Psoas muscle (tissue), 8 donors: ENCODE data around the gene RPLP2. TPM values are rescaled to one million over a fixed set of nuclear protein-coding genes. Genes with fewer than 3 reads are reported as not detected.

ENCODE experiments used
- ATAC-seq, 4 donors: fragments of 200-7000 bp; cut with Tn5 transposase; one replicate each; pipeline ENCODE4 v1.9.1; 2020; ENCODE audit warnings: moderate library complexity in 3 of 4, mild to moderate bottlenecking in 2 of 4
- DNase-seq, 2 donors: peaks; one replicate each; pipeline ENCODE4 v3.0.0-alpha.2; 2020
- H3K27ac ChIP-seq: fragments of 200-600 bp; one replicate; pipeline ENCODE4 v1.8.0; 2022
- H3K27me3 ChIP-seq, 3 donors: fragments of 200-600 bp in 1 of 3; one replicate each; pipeline versions ENCODE4 v1.6.1 to v1.8.0; 2013 to 2022; ENCODE audit warnings: low read length in 2 of 3, mild to moderate bottlenecking in 2 of 3, moderate library complexity in 1 of 3; ENCODE audit not compliant: insufficient read depth in 3 of 3
- H3K36me3 ChIP-seq, 2 donors: fragments of 200-600 bp in 1 of 2; one replicate each; pipeline versions ENCODE4 v1.6.1 to v1.8.0; 2013 to 2022; ENCODE audit warnings: low read depth in 1 of 2, mild to moderate bottlenecking in 1 of 2, moderate library complexity in 1 of 2; ENCODE audit not compliant: insufficient read depth in 1 of 2
- H3K4me1 ChIP-seq: fragments of 200-600 bp; one replicate; pipeline ENCODE4 v1.8.0; 2022
- H3K4me3 ChIP-seq: fragments of 200-600 bp; one replicate; pipeline ENCODE4 v1.8.0; 2022; ENCODE audit warnings: mild to moderate bottlenecking
- H3K9me3 ChIP-seq: fragments of 200-600 bp; one replicate; pipeline ENCODE4 v1.8.0; 2022
- WGBS, 3 donors: extraction: QIAGEN DNeasy Blood & Tissue Kit; methylation state at CpG; one replicate each; pipeline versions ENCODE4 v1.1.6 to v1.1.7; 2013; 5-methylcytosine and 5-hydroxymethylcytosine counted together
- intact Hi-C, 2 donors: fragments of 100-400 bp; cut with DNase I; formaldehyde crosslinking; loops; one replicate each; pipeline versions ENCODE4 v1.11.0 to v1.14.2; 2022
- polyA plus RNA-seq, 3 donors: library from polyadenylated mRNA; stranded (reverse); fragments of 200-250 nt; gene quantifications; one replicate each; pipeline ENCODE4 v1.2.3, GENCODE V29; 2013
- total RNA-seq, 4 donors: library from RNA; stranded (reverse); fragmentation: NEBNext Ultra II Directional in 2 of 4; extraction: Animal tissue kit (Norgen Biotek cat#: 25700) in 2 of 4; gene quantifications; one replicate each; pipeline versions ENCODE4 v1.2.1 to v1.2.4, GENCODE V29; 2021 to 2023
- TF ChIP-seq, protein P1 (sequence below): fragments of 200-600 bp; IDR thresholded peaks from one replicate; pipeline ENCODE4 v1.8.0; 2022; ENCODE audit warnings: antibody characterized with exemption
- donor health status: healthy with polysubstance abuse.
- donor health status: DM: no; HTN: no; CAD: no; lungs with moderate emphysema.
- donor health status: Bipolar disorder and iron deficiency.
- donor health status: healthy.
- donor health status: DM: yes; HTN: yes; CAD: no.
- donor health status: DM: no; HTN: no; CAD: no.
- donor health status: DM: no; HTN: no; CAD: no.
- donor health status: DM: yes; HTN: yes; CAD: no.

Gene RPLP2
- total and polyA plus RNA-seq, 7 donors, result 779 to 1,781 (median 1,246) TPM

DNA sequence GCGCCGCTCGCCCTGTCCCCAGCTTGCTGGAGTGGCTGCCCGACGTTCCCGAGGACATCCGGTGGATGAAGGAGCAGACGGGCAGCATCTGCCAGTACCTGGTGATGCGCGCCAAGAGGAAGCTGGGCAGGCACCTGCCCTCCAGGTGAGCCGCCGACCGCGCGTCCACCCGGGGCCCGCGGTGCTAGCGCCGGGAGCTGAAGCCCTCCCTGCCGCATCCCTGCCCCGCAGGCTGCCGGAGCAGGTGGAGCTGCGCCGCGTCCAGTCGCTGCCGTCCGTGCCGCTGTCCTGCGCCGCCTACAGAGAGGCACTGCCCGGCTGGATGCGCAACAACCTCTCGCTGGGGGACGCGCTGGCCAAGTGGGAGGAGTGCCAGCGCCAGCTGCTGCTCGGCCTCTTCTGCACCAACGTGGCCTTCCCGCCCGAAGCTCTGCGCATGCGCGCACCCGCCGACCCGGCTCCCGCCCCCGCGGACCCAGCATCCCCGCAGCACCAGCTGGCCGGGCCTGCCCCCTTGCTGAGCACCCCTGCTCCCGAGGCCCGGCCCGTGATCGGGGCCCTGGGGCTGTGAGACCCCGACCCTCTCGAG lies 14.6 kb downstream of the RPLP2 start:
- WGBS, 3 donors, result 53 to 56% (median 54%) methylated on average over 48 to 59 of the region's 59 CpGs
- peak; percentile 63 to 83 for DNase-seq
- Histone ChIP-seq H3K4me3 (no peak overlapping the region), H3K27ac (peak overlapping the region; percentile 55), H3K36me3 (peaks cover 0 to 43% of the 10 kb centered on the region in 2 donors), H3K4me1 (peaks cover 47% of the 10 kb centered on the region), H3K9me3 (no peaks in the 10 kb centered on the region), H3K27me3 (peaks cover 0 to 25% (median 7%) of the 10 kb centered on the region in 3 donors)
- TF ChIP-seq, protein P1, sequence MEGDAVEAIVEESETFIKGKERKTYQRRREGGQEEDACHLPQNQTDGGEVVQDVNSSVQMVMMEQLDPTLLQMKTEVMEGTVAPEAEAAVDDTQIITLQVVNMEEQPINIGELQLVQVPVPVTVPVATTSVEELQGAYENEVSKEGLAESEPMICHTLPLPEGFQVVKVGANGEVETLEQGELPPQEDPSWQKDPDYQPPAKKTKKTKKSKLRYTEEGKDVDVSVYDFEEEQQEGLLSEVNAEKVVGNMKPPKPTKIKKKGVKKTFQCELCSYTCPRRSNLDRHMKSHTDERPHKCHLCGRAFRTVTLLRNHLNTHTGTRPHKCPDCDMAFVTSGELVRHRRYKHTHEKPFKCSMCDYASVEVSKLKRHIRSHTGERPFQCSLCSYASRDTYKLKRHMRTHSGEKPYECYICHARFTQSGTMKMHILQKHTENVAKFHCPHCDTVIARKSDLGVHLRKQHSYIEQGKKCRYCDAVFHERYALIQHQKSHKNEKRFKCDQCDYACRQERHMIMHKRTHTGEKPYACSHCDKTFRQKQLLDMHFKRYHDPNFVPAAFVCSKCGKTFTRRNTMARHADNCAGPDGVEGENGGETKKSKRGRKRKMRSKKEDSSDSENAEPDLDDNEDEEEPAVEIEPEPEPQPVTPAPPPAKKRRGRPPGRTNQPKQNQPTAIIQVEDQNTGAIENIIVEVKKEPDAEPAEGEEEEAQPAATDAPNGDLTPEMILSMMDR, result no peak
- peak in 2 of 4 donors; percentile 16 to 25 for ATAC-seq
- intact Hi-C loops, result no loop called here

DNA sequence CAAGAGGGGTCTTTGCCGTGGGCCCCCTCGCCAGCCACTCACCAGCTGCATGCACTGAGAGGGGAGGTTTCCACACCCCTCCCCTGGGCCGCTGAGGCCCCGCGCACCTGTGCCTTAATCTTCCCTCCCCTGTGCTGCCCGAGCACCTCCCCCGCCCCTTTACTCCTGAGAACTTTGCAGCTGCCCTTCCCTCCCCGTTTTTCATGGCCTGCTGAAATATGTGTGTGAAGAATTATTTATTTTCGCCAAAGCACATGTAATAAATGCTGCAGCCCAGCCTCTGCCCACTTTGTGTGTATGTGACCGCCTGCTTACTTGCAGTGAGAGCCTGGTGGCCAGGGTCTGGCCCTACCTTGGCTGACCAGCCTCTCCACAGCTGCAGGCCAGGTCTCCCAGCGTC lies 15.2 kb downstream of the RPLP2 start:
- DNase-seq, result no peak
- 65 to 77% (median 67%) methylated on average over 11 of the region's 11 CpGs for WGBS, 3 donors
- Histone ChIP-seq H3K4me3 (no peak overlapping the region), H3K9me3 (no peaks in the 10 kb centered on the region), H3K27ac (peak overlapping the region; percentile 2), H3K4me1 (peaks cover 53% of the 10 kb centered on the region), H3K27me3 (peaks cover 0 to 30% (median 9%) of the 10 kb centered on the region in 3 donors), H3K36me3 (peaks cover 0 to 43% of the 10 kb centered on the region in 2 donors)
- no peak for ATAC-seq
- TF ChIP-seq, protein P1, result no peak
- intact Hi-C loops, result no loop called here

DNA sequence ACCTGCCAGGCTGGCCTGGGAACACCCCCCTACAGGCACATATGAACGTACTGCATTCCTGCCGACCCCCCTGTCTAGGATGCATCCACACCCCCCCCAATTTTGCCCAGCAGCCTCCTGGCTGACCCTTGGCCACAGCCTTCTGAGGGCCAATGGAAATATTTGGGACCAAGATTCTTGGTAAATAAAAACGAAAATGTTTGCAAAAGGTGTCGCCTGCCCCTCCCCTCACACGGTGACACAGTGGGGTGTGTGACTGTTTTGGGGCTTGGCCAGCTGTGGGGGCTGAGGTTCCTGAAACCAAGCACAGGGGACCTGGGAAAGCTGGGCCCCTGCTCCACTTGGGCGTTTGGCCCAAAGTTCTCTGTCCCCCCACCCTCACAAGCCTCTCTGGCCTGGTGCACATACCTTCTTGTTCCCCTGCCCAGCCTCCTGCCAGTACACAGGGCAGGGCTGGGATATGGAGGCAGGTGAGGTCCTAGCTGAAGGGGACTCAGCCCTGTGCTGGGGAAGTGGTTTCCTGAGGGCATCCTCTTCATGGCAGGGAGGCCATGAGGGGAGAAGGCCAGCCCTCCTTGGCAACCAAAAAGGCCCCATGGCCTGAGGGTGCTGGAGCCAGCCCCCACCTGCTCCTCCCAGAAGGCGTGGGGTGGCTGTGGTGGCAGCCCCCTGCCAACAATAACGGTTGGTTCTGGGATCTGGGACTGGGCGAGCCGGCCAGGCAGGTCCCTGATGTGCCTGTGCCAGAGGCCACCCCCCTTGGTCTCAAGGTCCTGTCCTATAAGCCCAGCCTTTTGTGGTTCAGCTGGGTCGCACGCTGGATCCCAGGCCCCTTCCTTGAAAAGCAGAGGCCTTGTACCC lies 15.8 kb downstream of the RPLP2 start:
- H3K4me1 ChIP-seq, result peaks cover 53% of the 10 kb centered on the region
- H3K27ac ChIP-seq, result no peak overlapping the region
- DNase-seq, result no peak
- peaks cover 0 to 43% of the 10 kb centered on the region in 2 donors for H3K36me3 ChIP-seq
- WGBS, 3 donors, result 77 to 86% (median 81%) methylated on average over 12 of the region's 12 CpGs
- intact Hi-C loops, result no loop called here
- no peaks in the 10 kb centered on the region for H3K9me3 ChIP-seq
- H3K4me3 ChIP-seq, result no peak overlapping the region
- TF ChIP-seq, protein P1, result no peak
- H3K27me3 ChIP-seq, result peaks cover 0 to 35% (median 10%) of the 10 kb centered on the region in 3 donors
- no peak for ATAC-seq

DNA sequence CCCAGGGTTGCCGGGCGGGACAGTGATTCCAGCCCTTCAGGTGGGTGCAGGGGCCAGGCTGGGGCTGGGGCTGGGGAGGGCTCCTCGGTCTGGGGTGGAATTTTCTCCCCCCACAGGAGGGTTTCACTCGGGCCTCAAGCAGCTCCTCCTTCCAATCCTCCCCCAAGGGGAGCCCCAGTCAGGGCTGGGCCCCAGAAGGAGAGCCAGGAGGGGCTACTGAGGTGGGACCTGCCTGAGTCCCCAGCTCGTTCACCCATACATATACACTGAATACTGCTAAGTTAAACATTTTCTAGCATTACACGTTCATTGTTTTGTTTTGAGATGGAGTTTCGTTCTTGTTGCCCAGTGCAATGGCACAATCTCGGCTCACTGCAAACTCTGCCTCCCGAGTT lies 16.5 kb downstream of the RPLP2 start:
- no peak for DNase-seq
- Histone ChIP-seq H3K9me3 (no peaks in the 10 kb centered on the region), H3K4me1 (peaks cover 46% of the 10 kb centered on the region), H3K27me3 (peaks cover 0 to 37% (median 10%) of the 10 kb centered on the region in 3 donors), H3K4me3 (no peak overlapping the region), H3K36me3 (peaks cover 0 to 43% of the 10 kb centered on the region in 2 donors), H3K27ac (no peak overlapping the region)
- TF ChIP-seq, protein P1, result no peak
- WGBS, 3 donors, result 85 to 88% (median 86%) methylated on average over 9 of the region's 9 CpGs
- intact Hi-C loops, result no loop called here
- ATAC-seq, result no peak
